HL-60 (cell line): Measurements from ENCODE around the gene DIP2B.

Experiments used
- CTCF ChIP-seq: IDR thresholded peaks from one replicate; pipeline ENCODE4 v1.5.1; 2011; ENCODE audit warnings: low read length, control low read depth, inconsistent platforms; ENCODE audit not compliant: insufficient read depth
- GABPA ChIP-seq: IDR thresholded peaks from 2 replicates; pipeline ENCODE4 v1.6.1; 2012; ENCODE audit warnings: low read depth
- POLR2AphosphoS5 ChIP-seq: IDR thresholded peaks from 2 replicates; pipeline ENCODE4 v1.6.1; 2012; ENCODE audit warnings: low read depth
- REST ChIP-seq: IDR thresholded peaks from 2 replicates; pipeline ENCODE4 v1.6.1; 2012; ENCODE audit warnings: low read depth; ENCODE audit not compliant: insufficient replicate concordance
- SPI1 ChIP-seq: IDR thresholded peaks from 2 replicates; pipeline ENCODE4 v1.6.1; 2012; ENCODE audit warnings: low read depth, mild to moderate bottlenecking, borderline replicate concordance

- TF ChIP-seq CTCF (no peak), GABPA (no peak), SPI1 (no peak), POLR2AphosphoS5 (no peak), REST (no peak)
Measured at GRCh38 chr12:50566066-50566465, 61.3 kb downstream of the DIP2B start.
